GM12873 (cell line): Measurements from ENCODE around the gene ZNF679.

Experiments
- CTCF ChIP-seq: IDR thresholded peaks from 2 replicates; pipeline ENCODE4 v1.5.1; 2012; ENCODE audit warnings: low read depth, mild to moderate bottlenecking, moderate library complexity, low read length, control low read depth; ENCODE audit not compliant: insufficient read depth; ENCODE audit errors: missing control alignments

ZNF679 gene

GRCh38 chr7:64294701-64295420, 66.6 kb downstream of the ZNF679 start:
- TF ChIP-seq CTCF, result no peak

GRCh38 chr7:64300641-64301405, 72.5 kb downstream of the ZNF679 start:
- TF ChIP-seq CTCF, result no peak

- peak; percentile 24 for TF ChIP-seq CTCF
Measured at GRCh38 chr7:64307254-64308015, 79.2 kb downstream of the ZNF679 start.

GRCh38 chr7:64308016-64308270, 79.7 kb downstream of the ZNF679 start:
- TF ChIP-seq CTCF, result no peak

GRCh38 chr7:64310426-64310825, 82.2 kb downstream of the ZNF679 start:
- no peak for TF ChIP-seq CTCF

DNA sequence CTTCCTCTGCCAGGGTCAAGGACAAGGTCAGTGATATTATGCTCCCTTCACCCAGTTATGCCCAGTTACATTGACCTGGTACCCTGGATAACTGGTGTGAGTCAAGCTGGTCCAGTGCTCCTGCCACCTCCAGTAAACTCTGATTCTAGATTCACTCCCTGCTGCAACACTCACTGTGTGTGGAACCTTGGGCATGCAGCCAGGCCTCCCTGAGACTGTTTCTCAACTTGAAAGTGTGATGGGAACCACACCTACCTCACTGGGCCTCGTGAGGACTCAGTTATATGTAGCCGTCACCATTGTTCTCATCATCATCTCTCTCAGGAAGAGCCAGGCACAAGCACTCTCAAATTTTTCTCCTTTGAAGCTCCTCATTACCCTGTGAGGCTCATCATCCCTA, 84.6 kb downstream of the ZNF679 start:
- no peak for TF ChIP-seq CTCF
